ENCODE data around the gene RGCC. TPM values are rescaled to one million over a fixed set of nuclear protein-coding genes. Genes with fewer than 3 reads are reported as not detected.
"Not testable (repeated sequence)": the region's sequence is repeated elsewhere in the genome, so short reads cannot be mapped to it uniquely, and the experiment has no call there.

RGCC gene
- polyA plus RNA-seq, 1 of the 3 experiments (the other 2 are of a cell fraction) = 0.05 TPM

- peak overlapping the region; percentile 48 to 58 for H3K4me3 ChIP-seq (ENCODE audit: low read depth in 2 of 2, low read length in 1 of 2)
- ChIA-PET POLR2A (no interaction called here), CTCF (interaction anchor here (0.5 to 1.2 kb wide), 6 partner anchors 64 to 286 kb away, joined by 3 to 5 read pairs (median 3); no protein-coding TSS in a partner anchor)
- 3% methylated on average over 5 of the region's 32 CpGs for WGBS (ENCODE audit: low lambda C conversion rate)
- peak overlapping the region; percentile 83 for H2AFZ ChIP-seq (ENCODE audit: low read depth)
- no peaks in the 10 kb centered on the region for H3K36me3 ChIP-seq (replicated peaks in 1 of 2; ENCODE audit: control insufficient read depth in 1 of 2, insufficient read depth in 2 of 2, low read length in 1 of 2)
- no peaks in the 10 kb centered on the region for H3K9me2 ChIP-seq
- TF ChIP-seq CTCF (IDR thresholded peaks at IDR 0.05) (peak; percentile 62), RAD21 (IDR thresholded peaks at IDR 0.05; ENCODE audit: low read length) (peak; percentile 57), TEAD4 (IDR thresholded peaks at IDR 0.05; ENCODE audit: borderline replicate concordance, insufficient read depth) (no peak), TCF12 (IDR thresholded peaks at IDR 0.05) (no peak), MXI1 (IDR thresholded peaks at IDR 0.05; ENCODE audit: low read depth, low read length) (no peak), FOSL2 (IDR thresholded peaks at IDR 0.05; ENCODE audit: borderline replicate concordance, low read depth) (no peak), CHD2 (IDR thresholded peaks at IDR 0.05; ENCODE audit: low read length, partially characterized antibody) (no peak), NFIC (IDR thresholded peaks at IDR 0.05; ENCODE audit: borderline replicate concordance) (no peak)
- TF ChIP-seq, protein P1, sequence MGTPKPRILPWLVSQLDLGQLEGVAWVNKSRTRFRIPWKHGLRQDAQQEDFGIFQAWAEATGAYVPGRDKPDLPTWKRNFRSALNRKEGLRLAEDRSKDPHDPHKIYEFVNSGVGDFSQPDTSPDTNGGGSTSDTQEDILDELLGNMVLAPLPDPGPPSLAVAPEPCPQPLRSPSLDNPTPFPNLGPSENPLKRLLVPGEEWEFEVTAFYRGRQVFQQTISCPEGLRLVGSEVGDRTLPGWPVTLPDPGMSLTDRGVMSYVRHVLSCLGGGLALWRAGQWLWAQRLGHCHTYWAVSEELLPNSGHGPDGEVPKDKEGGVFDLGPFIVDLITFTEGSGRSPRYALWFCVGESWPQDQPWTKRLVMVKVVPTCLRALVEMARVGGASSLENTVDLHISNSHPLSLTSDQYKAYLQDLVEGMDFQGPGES (IDR thresholded peaks at IDR 0.05; ENCODE audit: low read depth, low read length) = no peak
- H3K79me2 ChIP-seq (ENCODE audit: insufficient read depth) = no peaks in the 10 kb centered on the region
- no peaks in the 10 kb centered on the region for H4K20me1 ChIP-seq (ENCODE audit: insufficient read depth)
- no peaks in the 10 kb centered on the region; the same call in 1 of the 2 replicates for H3K27me3 ChIP-seq (ENCODE audit: insufficient read depth)
- no peaks in the 10 kb centered on the region for H3K9me3 ChIP-seq
- H3F3A ChIP-seq (replicated peaks; ENCODE audit: insufficient read depth) = no peaks in the 10 kb centered on the region
- peak overlapping the region; percentile 96 for H3K4me2 ChIP-seq
- H3K4me1 ChIP-seq (ENCODE audit: control insufficient read depth in 1 of 2, insufficient read depth in 2 of 2, low read depth in 1 of 2, low read length in 1 of 2) = peaks cover 0 to 6% of the 10 kb centered on the region in 2 experiments; a peak in 1 of 4 replicates
- DNase-seq = peak; percentile 65
- no peak overlapping the region for H3K9ac ChIP-seq
- no peak overlapping the region for H3K27ac ChIP-seq (ENCODE audit: low read depth in 2 of 2, low read length in 1 of 2)
Observed at GRCh38 chr13:41428155-41428554, 29.2 kb upstream of the RGCC start.

GRCh38 chr13:41434030-41434429 is 23.3 kb upstream of the RGCC start:
- H3K4me3 ChIP-seq (ENCODE audit: low read depth in 2 of 2, low read length in 1 of 2); H3K27me3 ChIP-seq (ENCODE audit: insufficient read depth); H3K36me3 ChIP-seq (replicated peaks in 1 of 2; ENCODE audit: control insufficient read depth in 1 of 2, insufficient read depth in 2 of 2, low read length in 1 of 2); H2AFZ ChIP-seq (ENCODE audit: low read depth); H3K27ac ChIP-seq (ENCODE audit: low read depth in 2 of 2, low read length in 1 of 2); H3K79me2 ChIP-seq (ENCODE audit: insufficient read depth); POLR2A ChIA-PET; H3K4me2 ChIP-seq; H3K4me1 ChIP-seq (ENCODE audit: control insufficient read depth in 1 of 2, insufficient read depth in 2 of 2, low read depth in 1 of 2, low read length in 1 of 2); H3K9me2 ChIP-seq; H4K20me1 ChIP-seq (ENCODE audit: insufficient read depth); DNase-seq; H3K9me3 ChIP-seq; CTCF ChIA-PET; H3F3A ChIP-seq (replicated peaks; ENCODE audit: insufficient read depth); H3K9ac ChIP-seq: not testable (repeated sequence)
- WGBS (ENCODE audit: low lambda C conversion rate) = 32% methylated on average over 4 of the region's 6 CpGs
